Tibial artery (tissue), 4 donors: ENCODE results near the gene NTNG2.

Source experiments
- DNase-seq, 2 donors: peaks; one replicate each; pipeline ENCODE4 v3.0.0-alpha.2; 2019
- H3K27ac ChIP-seq, 2 donors: fragments of 200-600 bp; sonication (generic) in 1 of 2; 1 replicate in 1 of 2; 2 replicates in 1 of 2; pipeline ENCODE4 v1.5.1; 2018 to 2019; ENCODE audit warnings: mild to moderate bottlenecking in 1 of 2
- H3K27me3 ChIP-seq, 2 donors: fragments of 200-600 bp; sonication (generic) in 1 of 2; one replicate each; pipeline versions ENCODE4 v1.5.1 to v1.6.0; 2016 to 2019
- H3K36me3 ChIP-seq, 3 donors: fragments of 200-600 bp; sonication (generic) in 2 of 3; one replicate each; pipeline ENCODE4 v1.5.1; 2016 to 2019; ENCODE audit warnings: mild to moderate bottlenecking in 2 of 3
- H3K4me1 ChIP-seq, 4 donors: fragments of 200-600 bp; sonication (generic) in 2 of 4; 1 replicate in 3 of 4; 2 replicates in 1 of 4; pipeline ENCODE4 v1.5.1; 2016 to 2019
- H3K4me3 ChIP-seq, 2 donors: fragments of 200-600 bp; sonication (generic) in 1 of 2; 1 replicate in 1 of 2; 2 replicates in 1 of 2; pipeline ENCODE4 v1.5.1; 2018 to 2019; ENCODE audit warnings: mild to moderate bottlenecking in 2 of 2
- H3K9me3 ChIP-seq, 3 donors: fragments of 200-600 bp; sonication (generic) in 1 of 3; one replicate each; pipeline ENCODE4 v1.5.1; 2016 to 2019
- CTCF ChIP-seq, 2 experiments: fragments of 200-600 bp in 1 of 2; fragments of 450-650 bp in 1 of 2; IDR thresholded peaks; one replicate each; pipeline ENCODE4 v1.5.1; 2017 to 2019; ENCODE audit warnings: antibody characterized with exemption in 2 of 2, mild to moderate bottlenecking in 1 of 2, moderate library complexity in 1 of 2
- intact Hi-C: fragments of 100-400 bp; cut with DNase I; formaldehyde crosslinking; loops from one replicate; pipeline ENCODE4 v1.15.0; 2023; ENCODE audit warnings: low total_unique reads

NTNG2 gene

GRCh38 chr9:132249123-132249522 lies 87.3 kb downstream of the NTNG2 start:
- peaks cover 0 to 59% of the 10 kb centered on the region in 2 donors for H3K27me3 ChIP-seq
- no peak for DNase-seq

GRCh38 chr9:132249690-132250089 lies 87.8 kb downstream of the NTNG2 start:
- Histone ChIP-seq H3K4me3 (no peak overlapping the region), H3K4me1 (peaks cover 0 to 18% (median 16%) of the 10 kb centered on the region in 4 donors), H3K9me3 (peaks cover 0 to 7% (median 0%) of the 10 kb centered on the region in 3 donors), H3K27ac (no peak overlapping the region), H3K36me3 (no peaks in the 10 kb centered on the region), H3K27me3 (peaks cover 0 to 60% of the 10 kb centered on the region in 2 donors)
- no peak for DNase-seq
- no peak for TF ChIP-seq CTCF (IDR thresholded peaks at IDR 0.05)
- intact Hi-C loops: no loop called here

More at GRCh38 chr9:132249123-132249522, 87.3 kb downstream of the NTNG2 start:
- intact Hi-C loops: no loop called here
- no peak for TF ChIP-seq CTCF (IDR thresholded peaks at IDR 0.05)
- no peak overlapping the region for H3K4me3 ChIP-seq
- H3K4me1 ChIP-seq: peaks cover 0 to 20% (median 18%) of the 10 kb centered on the region in 4 donors
- H3K27ac ChIP-seq: no peak overlapping the region
- H3K9me3 ChIP-seq: peaks cover 0 to 7% (median 0%) of the 10 kb centered on the region in 3 donors
- H3K36me3 ChIP-seq: no peaks in the 10 kb centered on the region

- intact Hi-C loops: no loop called here
- Histone ChIP-seq H3K4me1 (peaks cover 0 to 9% (median 7%) of the 10 kb centered on the region in 4 donors), H3K4me3 (no peak overlapping the region), H3K9me3 (peaks cover 0 to 7% (median 0%) of the 10 kb centered on the region in 3 donors), H3K36me3 (no peaks in the 10 kb centered on the region), H3K27ac (no peak overlapping the region), H3K27me3 (peaks cover 0 to 59% of the 10 kb centered on the region in 2 donors)
- TF ChIP-seq CTCF (IDR thresholded peaks at IDR 0.05): no peak
- DNase-seq: no peak
Observed at GRCh38 chr9:132250324-132251262, 88.7 kb downstream of the NTNG2 start.

GRCh38 chr9:132260846-132261245 lies 99.0 kb downstream of the NTNG2 start:
- Histone ChIP-seq H3K4me1 (peaks cover 0 to 8% (median 5%) of the 10 kb centered on the region in 4 donors), H3K27me3 (no peaks in the 10 kb centered on the region), H3K9me3 (no peaks in the 10 kb centered on the region), H3K4me3 (no peak overlapping the region), H3K36me3 (peaks cover 21 to 43% (median 35%) of the 10 kb centered on the region in 3 donors), H3K27ac (no peak overlapping the region)
- no peak for TF ChIP-seq CTCF (IDR thresholded peaks at IDR 0.05)
- DNase-seq: no peak
- intact Hi-C loops: no loop called here

- no peaks in the 10 kb centered on the region for H3K4me1 ChIP-seq
- intact Hi-C loops: no loop called here
- H3K27me3 ChIP-seq: no peaks in the 10 kb centered on the region
- no peak overlapping the region for H3K27ac ChIP-seq
- no peaks in the 10 kb centered on the region for H3K9me3 ChIP-seq
- peaks cover 40 to 89% (median 73%) of the 10 kb centered on the region in 3 donors for H3K36me3 ChIP-seq
- no peak overlapping the region for H3K4me3 ChIP-seq
- TF ChIP-seq CTCF (IDR thresholded peaks at IDR 0.05): no peak
- no peak for DNase-seq
Observed at GRCh38 chr9:132266017-132266416, 104.2 kb downstream of the NTNG2 start.
